HG03432 (cell line): Measurements from ENCODE around the gene CCL23.
"Not testable (repeated sequence)": the region's sequence is repeated elsewhere in the genome, so short reads cannot be mapped to it uniquely, and the experiment has no call there.

Experiments
- ATAC-seq: cut with Tn5 transposase; IDR thresholded peaks from one replicate; pipeline ENCODE4 v1.9.1; 2021; ENCODE audit warnings: mild to moderate bottlenecking, moderate library complexity; ENCODE audit not compliant: unreplicated experiment

The CCL23 gene

GRCh38 chr17:36004594-36005108, 13.1 kb downstream of the CCL23 start:
- no peak for ATAC-seq

- ATAC-seq, result no peak
These were observed 15.1 kb downstream of the CCL23 start for GRCh38 chr17:36002631-36003030.

GRCh38 chr17:36001862-36002603, 15.7 kb downstream of the CCL23 start:
- no peak for ATAC-seq

GRCh38 chr17:36001110-36001771, 16.5 kb downstream of the CCL23 start, which contains the start of gene CCL15:
Gene CCL15, minus strand, starts transcription at chr17:36001553. Its CDS starts 61 bp downstream, at chr17:36001492.
- ATAC-seq, result no peak

GRCh38 chr17:36000732-36001109, 17.1 kb downstream of the CCL23 start:
- no peak for ATAC-seq

- ATAC-seq, result no peak
These were observed 19.0 kb downstream of the CCL23 start for GRCh38 chr17:35998756-35999155.

GRCh38 chr17:35998018-35998545, 19.7 kb downstream of the CCL23 start:
- no peak for ATAC-seq

- ATAC-seq, result not testable (repeated sequence)
These were observed 22.4 kb downstream of the CCL23 start for GRCh38 chr17:35995346-35995745.

GRCh38 chr17:35991075-35991474, 26.7 kb downstream of the CCL23 start:
- ATAC-seq, result no peak

- no peak for ATAC-seq
These were observed 29.6 kb downstream of the CCL23 start for GRCh38 chr17:35988164-35988563.

- ATAC-seq, result no peak
These were observed 31.1 kb downstream of the CCL23 start, which contains the start of gene CCL14 for GRCh38 chr17:35986643-35987042. Gene CCL14, minus strand, starts transcription at chr17:35986729. Its CDS starts 80 bp downstream, at chr17:35986649.

GRCh38 chr17:35984140-35984539, 33.6 kb downstream of the CCL23 start:
- no peak for ATAC-seq

- ATAC-seq, result no peak
These were observed 35.2 kb downstream of the CCL23 start for GRCh38 chr17:35982409-35983191.

GRCh38 chr17:35981908-35982330, 35.9 kb downstream of the CCL23 start:
- ATAC-seq, result no peak

GRCh38 chr17:35981246-35981645, 36.5 kb downstream of the CCL23 start, which contains the start of gene CCL16:
Gene CCL16, minus strand, starts transcription at chr17:35981497. Its CDS starts 77 bp downstream, at chr17:35981420.
- no peak for ATAC-seq

GRCh38 chr17:35978346-35978745, 39.4 kb downstream of the CCL23 start:
- no peak for ATAC-seq

GRCh38 chr17:35977509-35977908, 40.3 kb downstream of the CCL23 start:
- no peak for ATAC-seq

- no peak for ATAC-seq
These were observed 44.2 kb downstream of the CCL23 start for GRCh38 chr17:35973333-35974260.

- no peak for ATAC-seq
These were observed 44.8 kb downstream of the CCL23 start for GRCh38 chr17:35972945-35973332.

GRCh38 chr17:35972535-35972934, 45.2 kb downstream of the CCL23 start:
- no peak for ATAC-seq
